OCI-LY7 (cell line): ENCODE data around the gene TLR3. TPM values are rescaled to one million over a fixed set of nuclear protein-coding genes. Genes with fewer than 3 reads are reported as not detected.
A peak's percentile ranks its signal among the peaks of the same experiment; 100 is the strongest.

ENCODE experiments used
- Bru-seq: library from RNA; stranded (reverse); fragments of 400-500 nt; gene quantifications from one replicate; lab custom pipeline; 2021; lab: Mats Ljungman, UMichigan
- BruChase-seq, 2 experiments: library from RNA; stranded (reverse); fragments of 400-500 nt; gene quantifications; one replicate each; lab custom pipeline; 2021; lab: Mats Ljungman, UMichigan
- BruUV-seq: library from RNA; stranded (reverse); fragments of 400-500 nt; replicated peaks from 2 replicates; lab custom pipeline; 2021; lab: Mats Ljungman, UMichigan
- CTCF ChIA-PET: fragments of 300-600 bp; sonication (Branson Sonifier 250); formaldehyde crosslinking; loops from one replicate; lab custom pipeline; 2022; ENCODE audit warnings: antibody characterized with exemption; ENCODE audit not compliant: unreplicated experiment; lab: Charles Lee
- POLR2A ChIA-PET: fragments of 300-600 bp; sonication (Branson Sonifier 250); formaldehyde crosslinking; loops from one replicate; lab custom pipeline; 2022; ENCODE audit warnings: antibody characterized with exemption; lab: Charles Lee
- DNase-seq: peaks from one replicate; pipeline ENCODE4 v3.0.0-alpha.2; 2015; ENCODE audit warnings: low spot score
- H2AFZ ChIP-seq: fragments of 200-600 bp; sonication (generic), shearing (Covaris generic); 2 replicates; pipeline ENCODE4 v1.6.1; 2014; ENCODE audit warnings: mild to moderate bottlenecking, antibody characterized with exemption, low read length, moderate library complexity
- H3K27ac ChIP-seq: fragments of 200-600 bp; sonication (generic); 2 replicates; pipeline ENCODE4 v1.5.1; 2014; ENCODE audit warnings: mixed run types, low read depth, mild to moderate bottlenecking, moderate library complexity, low read length, inconsistent platforms; ENCODE audit not compliant: poor library complexity, severe bottlenecking
- H3K36me3 ChIP-seq: fragments of 200-600 bp; sonication (generic); 2 replicates; pipeline ENCODE4 v1.6.1; 2014; ENCODE audit warnings: mild to moderate bottlenecking, antibody characterized with exemption, low read length, moderate library complexity, mixed read lengths; ENCODE audit not compliant: insufficient read depth
- H3K4me1 ChIP-seq: fragments of 200-600 bp; sonication (generic); 2 replicates; pipeline ENCODE4 v1.5.1; 2014; ENCODE audit warnings: mild to moderate bottlenecking, low read length; ENCODE audit not compliant: insufficient read depth, poor library complexity, severe bottlenecking
- H3K4me2 ChIP-seq: fragments of 200-600 bp; sonication (generic); 2 replicates; pipeline ENCODE4 v1.6.1; 2014; ENCODE audit warnings: mild to moderate bottlenecking, low read length
- H3K4me3 ChIP-seq: fragments of 200-600 bp; sonication (generic); 2 replicates; pipeline ENCODE4 v1.5.1; 2014; ENCODE audit warnings: mild to moderate bottlenecking, low read depth, low read length; ENCODE audit not compliant: poor library complexity, severe bottlenecking
- H3K79me2 ChIP-seq: fragments of 200-600 bp; sonication (generic); 2 replicates; pipeline ENCODE4 v1.6.1; 2016; ENCODE audit warnings: low read depth, mild to moderate bottlenecking, low read length, moderate library complexity, mixed read lengths; ENCODE audit not compliant: insufficient read depth
- H3K9me2 ChIP-seq: fragments of 200-600 bp; sonication (generic); 2 replicates; pipeline ENCODE4 v1.6.1; 2016; ENCODE audit warnings: mild to moderate bottlenecking, low read length, mixed read lengths; ENCODE audit not compliant: insufficient read depth
- H3K9me3 ChIP-seq: fragments of 200-600 bp; sonication (generic); 2 replicates; pipeline ENCODE4 v1.6.1; 2014; ENCODE audit warnings: mild to moderate bottlenecking, mixed run types, low read length, mixed read lengths
- H4K20me1 ChIP-seq: fragments of 200-600 bp; sonication (generic); 2 replicates; pipeline ENCODE4 v1.6.1; 2014; ENCODE audit warnings: mild to moderate bottlenecking, antibody characterized with exemption, low read length, moderate library complexity, mixed read lengths; ENCODE audit not compliant: insufficient read depth
- EZH2phosphoT487 ChIP-seq: fragments of 200-600 bp; sonication (generic); IDR thresholded peaks from 2 replicates; pipeline ENCODE4 v1.6.1; 2018; ENCODE audit warnings: low read depth, borderline replicate concordance, mild to moderate bottlenecking, mixed run types, antibody characterized with exemption, low read length, moderate library complexity, mixed read lengths
- intact Hi-C: fragments of 100-400 bp; cut with micrococcal nuclease; formaldehyde crosslinking; loops from one replicate; pipeline ENCODE4 v1.10.0; 2022; ENCODE audit not compliant: unreplicated experiment
- long read RNA-seq: library from polyadenylated mRNA; stranded (forward); transcript quantifications from one replicate; pipeline ENCODE4 v2.0.0, GENCODE V29; 2022
- total RNA-seq, 2 experiments: library from RNA; depleted of rRNA in 1 of 2; stranded (reverse); fragments of >200 nt in 1 of 2; shearing (Covaris generic) in 1 of 2; gene quantifications; 2 replicates each; pipeline ENCODE4 v1.2.3, GENCODE V29; 2014 to 2022
- TF ChIP-seq, protein P1 (sequence below): fragments of 200-600 bp; sonication (generic); conservative IDR thresholded peaks from 2 replicates; pipeline ENCODE4 v1.5.1; 2014; ENCODE audit warnings: mild to moderate bottlenecking, antibody characterized with exemption, low read length, moderate library complexity, mixed read lengths

TLR3 gene
- total RNA-seq (2014; rRNA removed; shearing (Covaris generic)) (0.26 and 0.38 TPM in 2 replicates), total RNA-seq (2022) (0.53 and 0.77 TPM in 2 replicates), Bru-seq, nascent RNA (percentile 25 among the genes with signal in this experiment), BruChase-seq, experiment 1, labeled RNA remaining after a 6-hour chase (percentile 17 among the genes with signal in this experiment), BruChase-seq, experiment 2, labeled RNA remaining after a 2-hour chase (percentile 36 among the genes with signal in this experiment)
- long read RNA-seq: 0 reads

DNA sequence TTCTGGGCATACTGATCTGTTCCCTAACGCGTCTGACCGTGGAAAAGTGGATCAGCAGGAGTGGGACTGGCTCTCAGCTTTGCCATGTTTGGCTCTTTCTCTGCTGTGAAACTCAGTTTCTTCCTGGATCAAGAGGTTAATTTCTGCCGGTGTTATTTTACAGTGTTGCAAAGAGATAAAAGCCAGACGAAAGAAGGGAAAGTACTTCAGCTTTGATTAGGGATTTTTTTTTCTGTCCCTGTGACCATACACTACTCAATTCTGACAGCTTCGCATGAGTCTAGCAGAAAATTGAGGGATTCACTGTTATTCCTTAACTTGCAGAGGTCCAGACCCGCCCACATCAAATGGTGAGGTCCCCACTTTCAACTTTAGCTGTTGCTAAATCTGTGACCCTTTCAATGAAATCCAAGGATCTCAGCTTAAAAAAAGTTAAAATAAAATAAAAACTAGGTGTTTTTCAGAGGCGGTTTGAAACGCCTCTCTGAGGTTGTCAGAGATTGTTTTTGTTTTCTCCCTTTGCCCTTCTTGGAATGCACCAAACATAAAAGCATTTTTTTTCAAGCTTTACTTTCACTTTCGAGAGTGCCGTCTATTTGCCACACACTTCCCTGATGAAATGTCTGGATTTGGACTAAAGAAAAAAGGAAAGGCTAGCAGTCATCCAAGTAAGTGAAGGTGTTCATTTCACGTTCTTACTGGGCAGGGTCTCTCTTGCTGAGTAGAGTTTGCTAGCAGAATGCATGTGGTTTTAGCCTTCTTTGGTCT lies at the start of gene TLR3:
Gene TLR3 (plus strand): TSS at position 576 of the 768 bp plus-strand sequence. CDS start 7,464 bp downstream, outside the sequence.
- H2AFZ ChIP-seq: peak within 1 kb of the TSS; percentile 95
- peak within 1 kb of the TSS; percentile 78 for H3K4me2 ChIP-seq
- no peaks in the 10 kb centered on the region for H3K9me2 ChIP-seq
- no peaks in the 10 kb centered on the region for H4K20me1 ChIP-seq
- no peaks in the 10 kb centered on the region for H3K79me2 ChIP-seq
- peak within 1 kb of the TSS; percentile 60 for H3K4me3 ChIP-seq
- ChIA-PET POLR2A (interaction anchor here (0.7 to 1.4 kb wide), 4 partner anchors 18 to 594 kb away, joined by 3 to 6 read pairs (median 4); partner anchors contain the start of gene CYP4V2), CTCF (no interaction called here)
- TF ChIP-seq, protein P1, sequence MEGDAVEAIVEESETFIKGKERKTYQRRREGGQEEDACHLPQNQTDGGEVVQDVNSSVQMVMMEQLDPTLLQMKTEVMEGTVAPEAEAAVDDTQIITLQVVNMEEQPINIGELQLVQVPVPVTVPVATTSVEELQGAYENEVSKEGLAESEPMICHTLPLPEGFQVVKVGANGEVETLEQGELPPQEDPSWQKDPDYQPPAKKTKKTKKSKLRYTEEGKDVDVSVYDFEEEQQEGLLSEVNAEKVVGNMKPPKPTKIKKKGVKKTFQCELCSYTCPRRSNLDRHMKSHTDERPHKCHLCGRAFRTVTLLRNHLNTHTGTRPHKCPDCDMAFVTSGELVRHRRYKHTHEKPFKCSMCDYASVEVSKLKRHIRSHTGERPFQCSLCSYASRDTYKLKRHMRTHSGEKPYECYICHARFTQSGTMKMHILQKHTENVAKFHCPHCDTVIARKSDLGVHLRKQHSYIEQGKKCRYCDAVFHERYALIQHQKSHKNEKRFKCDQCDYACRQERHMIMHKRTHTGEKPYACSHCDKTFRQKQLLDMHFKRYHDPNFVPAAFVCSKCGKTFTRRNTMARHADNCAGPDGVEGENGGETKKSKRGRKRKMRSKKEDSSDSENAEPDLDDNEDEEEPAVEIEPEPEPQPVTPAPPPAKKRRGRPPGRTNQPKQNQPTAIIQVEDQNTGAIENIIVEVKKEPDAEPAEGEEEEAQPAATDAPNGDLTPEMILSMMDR: no peak
- TF ChIP-seq EZH2phosphoT487: no peak
- H3K36me3 ChIP-seq: no peaks in the 10 kb centered on the region
- peak; percentile 28 for DNase-seq
- intact Hi-C loops: loop anchor here (2.0 to 5.0 kb wide), 2 partner anchors 68 to 124 kb away; partner anchors contain the start of gene CYP4V2
- H3K27ac ChIP-seq: no peak within 1 kb of the TSS
- H3K4me1 ChIP-seq: no peaks in the 10 kb centered on the region
- no TSS peak for BruUV-seq
- no peaks in the 10 kb centered on the region for H3K9me3 ChIP-seq

GRCh38 chr4:186019269-186019668 lies 49.7 kb upstream of the TLR3 start:
- Histone ChIP-seq H2AFZ (no peak overlapping the region), H3K9me3 (no peaks in the 10 kb centered on the region), H3K79me2 (no peaks in the 10 kb centered on the region), H4K20me1 (no peaks in the 10 kb centered on the region), H3K27ac (no peak overlapping the region), H3K4me1 (no peaks in the 10 kb centered on the region), H3K9me2 (no peaks in the 10 kb centered on the region), H3K36me3 (no peaks in the 10 kb centered on the region), H3K4me2 (no peak overlapping the region), H3K4me3 (no peak overlapping the region)
- POLR2A ChIA-PET: interaction anchor here (0.7 kb wide), 1 partner anchor 170 kb away, joined by 3 read pairs; no protein-coding TSS in a partner anchor
- CTCF ChIA-PET: no interaction called here
- DNase-seq: no peak
- intact Hi-C loops: no loop called here
- TF ChIP-seq, protein P1: no peak
- no peak for TF ChIP-seq EZH2phosphoT487
- BruUV-seq: no TSS peak
